ENCODE results near the gene TRAF3. TPM values are rescaled to one million over a fixed set of nuclear protein-coding genes. Genes with fewer than 3 reads are reported as not detected.

Gene TRAF3
- total RNA-seq, 2 experiments from 2014 or later, result 39.1 to 40.2 TPM

DNA sequence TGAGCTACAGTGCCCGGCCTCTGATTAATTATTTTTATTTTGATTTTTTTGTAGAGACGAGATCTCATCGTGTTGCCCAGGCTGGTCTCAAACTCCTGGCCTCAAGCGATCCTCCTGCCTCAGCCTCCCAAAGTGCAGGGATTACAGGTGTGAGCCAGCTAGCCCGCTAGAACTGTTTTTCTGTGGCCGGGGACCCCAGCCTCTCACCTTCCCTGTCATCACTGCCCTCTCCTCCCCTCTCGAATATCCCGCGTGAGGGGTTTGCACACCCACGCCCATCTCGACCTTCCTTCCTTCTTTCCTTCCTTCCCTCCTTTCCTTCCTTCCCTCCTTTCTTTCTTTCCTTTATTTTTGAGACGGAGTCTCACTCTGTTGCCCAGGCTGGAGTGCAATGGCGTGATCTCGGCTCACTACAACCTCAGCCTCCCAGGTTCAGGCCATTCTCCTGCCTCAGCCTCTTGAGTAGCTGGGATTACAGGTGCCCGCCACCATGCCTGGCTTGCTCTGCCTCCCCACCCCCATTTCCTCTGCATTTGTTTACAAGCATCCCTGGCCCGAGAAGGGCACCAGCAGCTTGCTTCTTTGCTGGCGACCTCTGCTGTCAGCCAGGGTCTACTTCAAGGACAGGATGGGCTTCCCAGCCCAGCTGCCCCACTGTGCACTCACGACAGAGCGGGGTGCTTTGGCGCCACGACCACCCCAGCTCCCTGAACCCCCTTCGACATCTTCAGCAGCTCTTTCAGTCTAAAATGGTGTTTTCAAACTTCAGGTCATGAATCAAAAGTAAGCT is 4.3 kb upstream of the TRAF3 start:
- Mint-ChIP-seq H3K9me3 (no peaks in the 10 kb centered on the region), H3K4me3 (no peak overlapping the region), H3K27me3 (no peaks in the 10 kb centered on the region), H3K36me3 (ENCODE audit: low read depth) (no peaks in the 10 kb centered on the region), H3K4me1 (ENCODE audit: low read depth) (peaks cover 32% of the 10 kb centered on the region), H3K27ac (no peak overlapping the region)
- TF ChIP-seq, protein P1, sequence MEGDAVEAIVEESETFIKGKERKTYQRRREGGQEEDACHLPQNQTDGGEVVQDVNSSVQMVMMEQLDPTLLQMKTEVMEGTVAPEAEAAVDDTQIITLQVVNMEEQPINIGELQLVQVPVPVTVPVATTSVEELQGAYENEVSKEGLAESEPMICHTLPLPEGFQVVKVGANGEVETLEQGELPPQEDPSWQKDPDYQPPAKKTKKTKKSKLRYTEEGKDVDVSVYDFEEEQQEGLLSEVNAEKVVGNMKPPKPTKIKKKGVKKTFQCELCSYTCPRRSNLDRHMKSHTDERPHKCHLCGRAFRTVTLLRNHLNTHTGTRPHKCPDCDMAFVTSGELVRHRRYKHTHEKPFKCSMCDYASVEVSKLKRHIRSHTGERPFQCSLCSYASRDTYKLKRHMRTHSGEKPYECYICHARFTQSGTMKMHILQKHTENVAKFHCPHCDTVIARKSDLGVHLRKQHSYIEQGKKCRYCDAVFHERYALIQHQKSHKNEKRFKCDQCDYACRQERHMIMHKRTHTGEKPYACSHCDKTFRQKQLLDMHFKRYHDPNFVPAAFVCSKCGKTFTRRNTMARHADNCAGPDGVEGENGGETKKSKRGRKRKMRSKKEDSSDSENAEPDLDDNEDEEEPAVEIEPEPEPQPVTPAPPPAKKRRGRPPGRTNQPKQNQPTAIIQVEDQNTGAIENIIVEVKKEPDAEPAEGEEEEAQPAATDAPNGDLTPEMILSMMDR (IDR thresholded peaks at IDR 0.05), result no peak
- intact Hi-C loops (cut with micrococcal nuclease), result no loop called here
- CTCF ChIA-PET, result interaction anchor here (0.5 to 1.1 kb wide), 2 partner anchors 47 to 79 kb away, joined by 3 to 4 read pairs; no protein-coding TSS in a partner anchor
- ATAC-seq (no peak), DNase-seq (no peak)
- POLR2A ChIA-PET, result interaction anchor here (0.6 kb wide), 1 partner anchor 169 kb away, joined by 3 read pairs; no protein-coding TSS in a partner anchor

DNA sequence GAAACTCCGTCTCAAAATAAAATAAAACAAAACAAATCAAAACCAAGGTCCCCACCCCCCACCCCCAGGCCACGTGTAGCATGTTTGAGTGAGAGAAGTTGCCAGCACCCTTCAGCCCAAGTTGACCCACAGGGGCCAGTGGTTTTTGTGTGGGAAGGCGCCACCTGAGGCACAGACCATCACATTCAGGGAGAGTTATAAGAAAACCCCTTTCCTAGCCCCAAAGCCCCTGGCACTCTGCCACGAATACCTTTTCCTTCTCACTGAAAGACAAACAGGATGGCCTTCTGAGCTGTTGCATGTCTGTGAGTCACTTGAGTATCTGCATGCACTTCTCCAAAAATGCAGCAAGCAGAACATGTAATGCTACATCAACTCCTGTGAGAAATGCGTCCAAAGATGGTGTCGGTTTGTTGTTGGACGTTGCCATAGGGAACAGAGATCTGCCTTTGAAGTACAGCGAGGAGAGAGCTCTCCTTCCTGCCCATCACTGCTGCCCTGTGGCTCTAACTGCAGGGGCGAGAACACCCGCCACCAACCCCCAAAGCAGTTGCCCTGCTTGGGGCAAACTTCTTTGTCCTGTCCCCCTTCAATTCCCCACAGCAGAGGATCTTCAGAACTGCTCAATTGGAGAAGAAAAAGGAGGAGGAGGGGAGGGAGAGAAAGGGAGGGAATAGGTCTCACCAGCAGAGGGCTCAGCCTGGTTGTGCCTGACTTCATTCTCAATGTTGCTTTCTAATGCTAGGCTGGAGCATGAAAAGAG is 2.7 kb upstream of the TRAF3 start:
- intact Hi-C loops (cut with micrococcal nuclease), result loop anchor here (5.0 kb wide), 1 partner anchor 43 kb away; no protein-coding TSS in a partner anchor
- TF ChIP-seq, protein P1 (IDR thresholded peaks at IDR 0.05), result peak; percentile 68
- no peaks in the 10 kb centered on the region for H3K9me3 Mint-ChIP-seq

DNA sequence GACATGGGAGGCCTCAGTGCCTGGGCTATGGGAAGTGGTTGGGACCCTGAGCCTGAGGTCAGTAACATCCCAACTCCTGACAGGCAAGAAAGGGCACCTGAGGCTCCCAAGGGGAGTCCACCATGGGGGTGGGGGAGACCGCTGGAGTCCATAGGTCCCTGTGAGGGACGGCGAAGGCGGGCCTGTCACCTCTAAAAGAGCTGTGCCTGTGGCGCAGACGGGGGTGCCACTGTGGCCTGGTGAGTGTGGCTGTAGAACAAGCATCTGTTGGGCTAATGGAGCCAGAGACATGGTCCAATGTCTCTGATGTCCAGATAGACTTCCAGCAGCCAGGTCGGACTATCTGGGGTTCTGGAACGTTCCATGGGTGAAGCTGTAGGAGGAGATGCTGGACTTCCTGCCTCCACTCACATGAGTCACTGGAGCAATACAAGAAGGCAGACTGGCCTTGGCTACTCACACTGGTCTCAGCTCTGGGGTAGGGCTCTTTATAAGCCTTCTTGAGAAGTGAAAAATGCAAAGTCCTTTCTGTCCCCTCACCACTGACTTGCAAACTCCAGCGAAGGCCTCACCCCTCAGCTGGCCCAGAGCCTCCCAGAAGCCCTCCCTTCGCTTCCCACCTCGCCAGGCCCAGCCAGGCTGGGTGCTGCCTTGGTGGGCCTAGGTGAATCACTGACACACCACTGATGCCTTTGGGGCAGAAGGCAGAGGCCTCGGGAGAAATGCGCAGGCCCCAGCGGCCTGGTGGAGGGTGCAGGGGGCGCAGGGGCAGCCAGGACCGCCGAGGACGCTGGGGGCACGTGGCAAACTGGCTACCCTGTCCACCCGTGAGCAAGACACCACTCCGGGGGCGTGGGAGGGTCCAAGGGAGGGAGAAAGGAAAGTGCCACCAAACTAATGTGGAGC is 1.1 kb upstream of the TRAF3 start:
- DNase-seq (peak; percentile 28), ATAC-seq (no peak)
- CTCF ChIA-PET, result interaction anchor here (1.3 to 1.5 kb wide), 2 partner anchors 81 to 83 kb away, joined by 3 to 4 read pairs; no protein-coding TSS in a partner anchor
- POLR2A ChIA-PET, result interaction anchor here (1.9 kb wide), 1 partner anchor 30 kb away, joined by 5 read pairs; no protein-coding TSS in a partner anchor
- TF ChIP-seq, protein P1 (IDR thresholded peaks at IDR 0.05), result no peak
- peak overlapping the region; percentile 91 for H3K27ac Mint-ChIP-seq
- intact Hi-C loops (cut with micrococcal nuclease), result loop anchor here (5.0 kb wide), 1 partner anchor 41 kb away; no protein-coding TSS in a partner anchor
- no peaks in the 10 kb centered on the region for H3K9me3 Mint-ChIP-seq
- peak overlapping the region; percentile 67 for H3K4me3 Mint-ChIP-seq
- peaks cover 27% of the 10 kb centered on the region for H3K36me3 Mint-ChIP-seq (ENCODE audit: low read depth)
- no peaks in the 10 kb centered on the region for H3K27me3 Mint-ChIP-seq
- peaks cover 49% of the 10 kb centered on the region for H3K4me1 Mint-ChIP-seq (ENCODE audit: low read depth)

More for the DNA sequence above, 2.7 kb upstream of the TRAF3 start:
- Mint-ChIP-seq H3K27ac (peak overlapping the region; percentile 85), H3K4me3 (peak overlapping the region; percentile 28), H3K4me1 (ENCODE audit: low read depth) (peaks cover 36% of the 10 kb centered on the region), H3K36me3 (ENCODE audit: low read depth) (peaks cover 14% of the 10 kb centered on the region), H3K27me3 (no peaks in the 10 kb centered on the region)
- ChIA-PET CTCF (interaction anchor here (0.8 to 1.9 kb wide), 11 partner anchors 9 to 150 kb away, joined by 3 to 9 read pairs (median 5); no protein-coding TSS in a partner anchor), POLR2A (interaction anchor here (0.6 to 1.9 kb wide), 4 partner anchors 32 to 274 kb away, joined by 3 to 5 read pairs (median 3); no protein-coding TSS in a partner anchor)
- ATAC-seq (peak; percentile 45), DNase-seq (peak; percentile 70)

DNA sequence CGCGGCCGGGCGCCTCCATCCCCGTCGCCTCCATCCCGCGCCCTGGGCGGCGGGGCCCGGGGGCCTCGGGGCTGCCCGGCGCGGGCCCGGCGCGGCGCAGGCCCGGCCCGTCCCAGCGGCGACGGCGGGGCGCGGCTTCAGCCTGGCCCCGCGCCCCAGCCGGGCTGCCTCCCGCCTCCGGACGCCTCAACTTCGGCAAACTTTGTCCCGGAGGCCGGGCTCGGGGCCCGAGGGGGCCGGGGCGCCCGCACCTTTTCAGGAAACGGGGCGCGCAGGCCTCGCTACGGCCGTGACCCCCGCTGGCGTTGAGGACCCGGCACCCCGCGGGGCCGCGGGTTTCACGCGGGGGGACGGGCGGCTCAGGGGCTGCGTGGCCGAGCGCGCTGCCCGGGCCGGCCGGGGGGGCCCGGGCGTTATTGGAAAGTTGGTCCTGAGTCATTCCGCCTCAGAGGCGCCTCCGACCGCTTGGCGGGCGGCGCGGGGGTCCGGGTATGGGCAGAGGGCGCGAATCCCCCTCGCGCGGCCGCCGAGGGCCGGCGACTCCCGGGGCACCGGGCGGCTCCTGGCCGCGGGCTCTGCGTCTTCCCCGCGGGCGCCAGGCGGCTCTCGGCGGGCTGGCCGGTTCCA is 575 bp downstream of the TRAF3 start:
- H3K27ac Mint-ChIP-seq, result peak overlapping the region; percentile 90
- TF ChIP-seq, protein P1 (IDR thresholded peaks at IDR 0.05), result no peak
- no peaks in the 10 kb centered on the region for H3K27me3 Mint-ChIP-seq
- peaks cover 28% of the 10 kb centered on the region for H3K36me3 Mint-ChIP-seq (ENCODE audit: low read depth)
- ATAC-seq (peak; percentile 26), DNase-seq (no peak)
- ChIA-PET POLR2A (interaction anchor here (0.6 to 1.0 kb wide), 4 partner anchors 9 to 45 kb away, joined by 3 to 6 read pairs (median 3); no protein-coding TSS in a partner anchor), CTCF (no interaction called here)
- H3K4me3 Mint-ChIP-seq, result peak overlapping the region; percentile 85
- no peaks in the 10 kb centered on the region for H3K9me3 Mint-ChIP-seq
- peaks cover 57% of the 10 kb centered on the region for H3K4me1 Mint-ChIP-seq (ENCODE audit: low read depth)
- intact Hi-C loops (cut with micrococcal nuclease), result loop anchor here (5.0 kb wide), 1 partner anchor 39 kb away; no protein-coding TSS in a partner anchor
